SK-N-MC (cell line): Measurements from ENCODE around the gene MPEG1.

Source experiments
- EZH2 ChIP-seq: fragments of 200-600 bp; sonication (generic); IDR thresholded peaks from one replicate; pipeline ENCODE4 v1.6.1; 2017; ENCODE audit warnings: antibody characterized with exemption
- POLR2AphosphoS5 ChIP-seq: IDR thresholded peaks from 2 replicates; pipeline ENCODE4 v1.6.1; 2012; ENCODE audit warnings: mild to moderate bottlenecking, low read depth, low read length, borderline replicate concordance

- TF ChIP-seq POLR2AphosphoS5: no peak
- no peak for TF ChIP-seq EZH2
Measured at GRCh38 chr11:59200423-59200746, 12.3 kb downstream of the MPEG1 start.
